Smooth muscle cell (in vitro differentiated cells): ENCODE results near the gene GALNT1. TPM values are rescaled to one million over a fixed set of nuclear protein-coding genes. Genes with fewer than 3 reads are reported as not detected.
A peak's percentile ranks its signal among the peaks of the same experiment; 100 is the strongest.

ENCODE experiments used
- DNase-seq: peaks from one replicate; lab custom pipeline; 2025; ENCODE audit not compliant: unreplicated experiment; lab: John Stamatoyannopoulos, UW
- H2AFZ ChIP-seq: fragments of 200-600 bp; sonication (generic); 2 replicates; pipeline ENCODE4 v1.6.0; 2016; ENCODE audit warnings: antibody characterized with exemption, low read depth, mild to moderate bottlenecking
- H3F3A ChIP-seq: fragments of 200-600 bp; sonication (generic); 2 replicates; pipeline ENCODE4 v1.6.0; 2017; ENCODE audit warnings: antibody characterized with exemption, low read depth
- H3K27ac ChIP-seq: fragments of 200-600 bp; sonication (generic); 2 replicates; pipeline ENCODE4 v1.5.1; 2016; ENCODE audit warnings: low read depth, mild to moderate bottlenecking
- H3K27me3 ChIP-seq: fragments of 200-600 bp; sonication (generic); 2 replicates; pipeline ENCODE4 v1.6.1; 2016; ENCODE audit warnings: low read depth, mild to moderate bottlenecking
- H3K36me3 ChIP-seq: fragments of 200-600 bp; sonication (generic); 2 replicates; pipeline ENCODE4 v1.5.1; 2016; ENCODE audit warnings: low read depth
- H3K4me1 ChIP-seq: fragments of 200-600 bp; sonication (generic); 2 replicates; pipeline ENCODE4 v1.5.1; 2016; ENCODE audit warnings: low read depth
- H3K4me2 ChIP-seq: fragments of 200-600 bp; sonication (generic); 2 replicates; pipeline ENCODE4 v1.6.0; 2016; ENCODE audit warnings: mild to moderate bottlenecking
- H3K4me3 ChIP-seq: fragments of 200-600 bp; sonication (generic); 2 replicates; pipeline ENCODE4 v1.5.1; 2016; ENCODE audit warnings: mild to moderate bottlenecking
- H3K79me2 ChIP-seq: fragments of 200-600 bp; sonication (generic); 2 replicates; pipeline ENCODE4 v1.6.0; 2016; ENCODE audit warnings: low read depth, mild to moderate bottlenecking
- H3K9ac ChIP-seq: fragments of 200-600 bp; sonication (generic); 2 replicates; pipeline ENCODE4 v1.6.0; 2016; ENCODE audit warnings: low read depth
- H3K9me3 ChIP-seq: fragments of 200-600 bp; sonication (generic); replicated peaks from 2 replicates; pipeline ENCODE4 v1.5.1; 2016; ENCODE audit warnings: low read depth
- H4K20me1 ChIP-seq: fragments of 200-600 bp; sonication (generic); 2 replicates; pipeline ENCODE4 v1.6.0; 2016; ENCODE audit warnings: low read depth
- CTCF ChIP-seq: fragments of 200-600 bp; sonication (generic); IDR thresholded peaks from 2 replicates; pipeline ENCODE4 v1.5.1; 2017; ENCODE audit warnings: borderline replicate concordance, mild to moderate bottlenecking, antibody characterized with exemption; ENCODE audit not compliant: insufficient read depth, poor library complexity, severe bottlenecking
- WGBS: methylation state at CpG from one replicate; pipeline ENCODE4 v1.1.7; 2016; ENCODE audit warnings: low lambda C conversion rate; 5-methylcytosine and 5-hydroxymethylcytosine counted together
- polyA plus RNA-seq: library from polyadenylated mRNA; unstranded; fragments of >200 nt; fragmentation: Nextera tagmentation; extraction: Ambion mirVana; gene quantifications from 2 replicates; pipeline ENCODE4 v1.2.1, GENCODE V29; 2016
- total RNA-seq: library from RNA; depleted of rRNA; stranded (reverse); fragments of >200 nt; gene quantifications from 2 replicates; pipeline ENCODE4 v1.2.3, GENCODE V29; 2014

GALNT1 gene
- total and polyA plus RNA-seq, 2 experiments from 2014 or later: 151 to 195 TPM

GRCh38 chr18:35589546-35589945 is 8.0 kb downstream of the GALNT1 start:
- H4K20me1 ChIP-seq: peaks cover 89% of the 10 kb centered on the region
- H3K9me3 ChIP-seq: no peaks in the 10 kb centered on the region
- no peak for DNase-seq
- peaks cover 10% of the 10 kb centered on the region for H3F3A ChIP-seq
- TF ChIP-seq CTCF: no peak
- H3K27me3 ChIP-seq: no peaks in the 10 kb centered on the region
- H3K4me3 ChIP-seq: no peak overlapping the region
- WGBS: 97% methylated on average over 1 of the region's 1 CpG
- peaks cover 100% of the 10 kb centered on the region for H3K79me2 ChIP-seq
- no peak overlapping the region for H2AFZ ChIP-seq
- H3K4me2 ChIP-seq: no peak overlapping the region
- no peak overlapping the region for H3K27ac ChIP-seq
- H3K9ac ChIP-seq: no peak overlapping the region
- no peaks in the 10 kb centered on the region for H3K36me3 ChIP-seq
- peaks cover 8% of the 10 kb centered on the region for H3K4me1 ChIP-seq

- Histone ChIP-seq H3K4me2 (peak overlapping the region; percentile 10), H4K20me1 (peaks cover 88% of the 10 kb centered on the region), H3K36me3 (no peaks in the 10 kb centered on the region), H3K79me2 (peaks cover 100% of the 10 kb centered on the region), H3K4me3 (no peak overlapping the region), H3K27ac (peak overlapping the region; percentile 46), H3K27me3 (no peaks in the 10 kb centered on the region), H3K4me1 (peaks cover 13% of the 10 kb centered on the region), H2AFZ (no peak overlapping the region), H3F3A (peaks cover 10% of the 10 kb centered on the region), H3K9ac (no peak overlapping the region), H3K9me3 (no peaks in the 10 kb centered on the region)
- DNase-seq: no peak
- TF ChIP-seq CTCF: no peak
- WGBS: 54% methylated on average over 1 of the region's 1 CpG
Observed at GRCh38 chr18:35590935-35591334, 9.4 kb downstream of the GALNT1 start.

- H3K27ac ChIP-seq: no peak overlapping the region
- peaks cover 13% of the 10 kb centered on the region for H3K4me1 ChIP-seq
- peaks cover 10% of the 10 kb centered on the region for H3F3A ChIP-seq
- no peak overlapping the region for H3K4me3 ChIP-seq
- H3K79me2 ChIP-seq: peaks cover 100% of the 10 kb centered on the region
- H2AFZ ChIP-seq: no peak overlapping the region
- DNase-seq: no peak
- H3K27me3 ChIP-seq: no peaks in the 10 kb centered on the region
- peaks cover 86% of the 10 kb centered on the region for H4K20me1 ChIP-seq
- H3K36me3 ChIP-seq: no peaks in the 10 kb centered on the region
- TF ChIP-seq CTCF: no peak
- no peaks in the 10 kb centered on the region for H3K9me3 ChIP-seq
- H3K4me2 ChIP-seq: no peak overlapping the region
- no peak overlapping the region for H3K9ac ChIP-seq
Observed at GRCh38 chr18:35592298-35592697, 10.8 kb downstream of the GALNT1 start.

- Histone ChIP-seq H2AFZ (no peak overlapping the region), H3K4me2 (no peak overlapping the region), H3K4me1 (peaks cover 13% of the 10 kb centered on the region), H3K36me3 (no peaks in the 10 kb centered on the region), H3K4me3 (no peak overlapping the region), H3K79me2 (peaks cover 98% of the 10 kb centered on the region), H4K20me1 (peaks cover 79% of the 10 kb centered on the region), H3K9ac (no peak overlapping the region), H3K9me3 (no peaks in the 10 kb centered on the region), H3K27me3 (no peaks in the 10 kb centered on the region), H3K27ac (no peak overlapping the region), H3F3A (peaks cover 10% of the 10 kb centered on the region)
- WGBS: 93% methylated on average over 4 of the region's 4 CpGs
- DNase-seq: no peak
- no peak for TF ChIP-seq CTCF
Observed at GRCh38 chr18:35593859-35594258, 12.3 kb downstream of the GALNT1 start.
